ENCODE measurements around the gene CNTNAP2. TPM values are rescaled to one million over a fixed set of nuclear protein-coding genes. Genes with fewer than 3 reads are reported as not detected.

The CNTNAP2 gene
- total and polyA plus RNA-seq, 2 donors, result 5.1 to 10.3 TPM

GRCh38 chr7:146106319-146106718 lies 10.3 kb upstream of the CNTNAP2 start:
- DNase-seq (ENCODE audit: low read depth in 6 of 9, low spot score in 9 of 9), result no peak
- Histone ChIP-seq H3K27me3 (ENCODE audit: control insufficient read depth in 2 of 2, insufficient read depth in 1 of 2, low read length in 1 of 2) (no peaks in the 10 kb centered on the region), H3K36me3 (ENCODE audit: control insufficient read depth in 2 of 2, insufficient read depth in 2 of 2, low read length in 1 of 2) (no peaks in the 10 kb centered on the region), H3K4me3 (ENCODE audit: low read length in 2 of 2) (no peak overlapping the region), H3K27ac (ENCODE audit: low read depth in 1 of 2, low read length in 1 of 2) (no peak overlapping the region), H3K4me1 (ENCODE audit: control insufficient read depth in 2 of 2, insufficient read depth in 2 of 2, low read length in 2 of 2) (no peaks in the 10 kb centered on the region), H3K9me3 (ENCODE audit: control insufficient read depth in 2 of 2, insufficient read depth in 1 of 2, low read length in 1 of 2) (no peaks in the 10 kb centered on the region)
- 76% methylated on average over 3 of the region's 3 CpGs for WGBS

GRCh38 chr7:146112755-146113154 lies 3.8 kb upstream of the CNTNAP2 start:
- Histone ChIP-seq H3K27me3 (ENCODE audit: control insufficient read depth in 2 of 2, insufficient read depth in 1 of 2, low read length in 1 of 2) (peaks cover 7 to 24% of the 10 kb centered on the region in 2 donors), H3K4me3 (ENCODE audit: low read length in 2 of 2) (no peak overlapping the region), H3K9me3 (ENCODE audit: control insufficient read depth in 2 of 2, insufficient read depth in 1 of 2, low read length in 1 of 2) (no peaks in the 10 kb centered on the region), H3K4me1 (ENCODE audit: control insufficient read depth in 2 of 2, insufficient read depth in 2 of 2, low read length in 2 of 2) (peaks cover 2 to 11% of the 10 kb centered on the region in 2 donors), H3K27ac (ENCODE audit: low read depth in 1 of 2, low read length in 1 of 2) (no peak overlapping the region), H3K36me3 (ENCODE audit: control insufficient read depth in 2 of 2, insufficient read depth in 2 of 2, low read length in 1 of 2) (no peaks in the 10 kb centered on the region)
- 78% methylated on average over 1 of the region's 1 CpG for WGBS
- no peak for DNase-seq (ENCODE audit: low read depth in 6 of 9, low spot score in 9 of 9)

GRCh38 chr7:146115548-146115850 lies 1.1 kb upstream of the CNTNAP2 start:
- H3K4me1 ChIP-seq (ENCODE audit: control insufficient read depth in 2 of 2, insufficient read depth in 2 of 2, low read length in 2 of 2), result peaks cover 2 to 11% of the 10 kb centered on the region in 2 donors
- H3K27me3 ChIP-seq (ENCODE audit: control insufficient read depth in 2 of 2, insufficient read depth in 1 of 2, low read length in 1 of 2), result peaks cover 7 to 24% of the 10 kb centered on the region in 2 donors
- DNase-seq (ENCODE audit: low read depth in 6 of 9, low spot score in 9 of 9), result peak in 1 of 9 donors; percentile 0
- no peaks in the 10 kb centered on the region for H3K9me3 ChIP-seq (ENCODE audit: control insufficient read depth in 2 of 2, insufficient read depth in 1 of 2, low read length in 1 of 2)
- no peaks in the 10 kb centered on the region for H3K36me3 ChIP-seq (ENCODE audit: control insufficient read depth in 2 of 2, insufficient read depth in 2 of 2, low read length in 1 of 2)
- WGBS, result 10% methylated on average over 15 of the region's 15 CpGs
- no peak overlapping the region for H3K4me3 ChIP-seq (ENCODE audit: low read length in 2 of 2)
- H3K27ac ChIP-seq (ENCODE audit: low read depth in 1 of 2, low read length in 1 of 2), result no peak overlapping the region

DNA sequence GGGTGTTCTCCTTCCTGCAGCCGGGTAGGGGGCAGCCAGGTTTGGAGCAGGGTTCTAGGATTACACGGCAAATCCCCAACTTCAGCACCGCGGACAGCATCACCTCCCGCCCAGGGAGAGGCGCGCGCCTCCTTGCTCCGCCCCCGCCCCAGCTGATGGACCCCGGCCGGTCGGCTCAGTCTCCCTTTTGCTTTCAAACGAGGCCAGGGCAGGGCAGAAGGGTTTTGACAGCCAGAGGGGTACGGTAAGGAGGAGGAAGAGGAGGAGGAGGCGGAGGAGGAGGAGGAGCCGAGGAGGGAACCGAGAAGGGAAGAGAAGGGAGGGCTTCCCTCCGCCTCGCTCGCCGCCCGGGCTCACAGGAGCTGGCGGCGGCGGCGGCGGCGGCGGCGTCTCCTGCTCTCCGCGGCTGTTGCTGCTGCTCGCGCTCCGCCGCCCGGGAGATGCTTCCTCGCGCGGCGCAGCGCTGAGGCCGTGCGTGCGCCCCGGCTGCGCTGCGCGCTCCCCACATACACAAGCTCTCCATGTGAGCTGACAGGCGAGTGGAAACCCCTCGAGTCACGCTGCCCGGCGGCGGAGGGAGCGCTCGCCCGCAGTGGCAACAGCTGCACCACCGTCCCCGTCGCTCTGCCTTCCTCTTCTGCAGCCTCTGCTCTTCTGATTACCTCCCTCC lies 615 bp upstream of the CNTNAP2 start:
- Histone ChIP-seq H3K4me1 (ENCODE audit: control insufficient read depth in 2 of 2, insufficient read depth in 2 of 2, low read length in 2 of 2) (peaks cover 2 to 11% of the 10 kb centered on the region in 2 donors), H3K36me3 (ENCODE audit: control insufficient read depth in 2 of 2, insufficient read depth in 2 of 2, low read length in 1 of 2) (no peaks in the 10 kb centered on the region), H3K27ac (ENCODE audit: low read depth in 1 of 2, low read length in 1 of 2) (no peak overlapping the region), H3K27me3 (ENCODE audit: control insufficient read depth in 2 of 2, insufficient read depth in 1 of 2, low read length in 1 of 2) (peaks cover 7 to 24% of the 10 kb centered on the region in 2 donors), H3K4me3 (ENCODE audit: low read length in 2 of 2) (peak overlapping the region; percentile 32 to 33), H3K9me3 (ENCODE audit: control insufficient read depth in 2 of 2, insufficient read depth in 1 of 2, low read length in 1 of 2) (no peaks in the 10 kb centered on the region)
- DNase-seq (ENCODE audit: low read depth in 6 of 9, low spot score in 9 of 9), result peak; percentile 9 to 78 (median 49)
- WGBS, result 2% methylated on average over 62 of the region's 62 CpGs

- Histone ChIP-seq H3K27me3 (ENCODE audit: control insufficient read depth in 2 of 2, insufficient read depth in 1 of 2, low read length in 1 of 2) (peaks cover 7 to 24% of the 10 kb centered on the region in 2 donors), H3K9me3 (ENCODE audit: control insufficient read depth in 2 of 2, insufficient read depth in 1 of 2, low read length in 1 of 2) (no peaks in the 10 kb centered on the region), H3K36me3 (ENCODE audit: control insufficient read depth in 2 of 2, insufficient read depth in 2 of 2, low read length in 1 of 2) (no peaks in the 10 kb centered on the region), H3K27ac (ENCODE audit: low read depth in 1 of 2, low read length in 1 of 2) (no peak overlapping the region), H3K4me1 (ENCODE audit: control insufficient read depth in 2 of 2, insufficient read depth in 2 of 2, low read length in 2 of 2) (peaks cover 2 to 11% of the 10 kb centered on the region in 2 donors), H3K4me3 (ENCODE audit: low read length in 2 of 2) (no peak overlapping the region)
- WGBS, result 63% methylated on average over 5 of the region's 5 CpGs
- DNase-seq (ENCODE audit: low read depth in 6 of 9, low spot score in 9 of 9), result no peak
Measured at GRCh38 chr7:146117576-146117975, 975 bp downstream of the CNTNAP2 start.

GRCh38 chr7:146119002-146119401 lies 2.4 kb downstream of the CNTNAP2 start:
- Histone ChIP-seq H3K4me3 (ENCODE audit: low read length in 2 of 2) (no peak overlapping the region), H3K27ac (ENCODE audit: low read depth in 1 of 2, low read length in 1 of 2) (no peak overlapping the region), H3K36me3 (ENCODE audit: control insufficient read depth in 2 of 2, insufficient read depth in 2 of 2, low read length in 1 of 2) (no peaks in the 10 kb centered on the region), H3K9me3 (ENCODE audit: control insufficient read depth in 2 of 2, insufficient read depth in 1 of 2, low read length in 1 of 2) (no peaks in the 10 kb centered on the region), H3K27me3 (ENCODE audit: control insufficient read depth in 2 of 2, insufficient read depth in 1 of 2, low read length in 1 of 2) (peaks cover 7 to 24% of the 10 kb centered on the region in 2 donors), H3K4me1 (ENCODE audit: control insufficient read depth in 2 of 2, insufficient read depth in 2 of 2, low read length in 2 of 2) (peaks cover 2 to 11% of the 10 kb centered on the region in 2 donors)
- DNase-seq (ENCODE audit: low read depth in 6 of 9, low spot score in 9 of 9), result no peak
- WGBS, result 96% methylated on average over 1 of the region's 1 CpG

GRCh38 chr7:146123715-146124114 lies 7.1 kb downstream of the CNTNAP2 start:
- no peaks in the 10 kb centered on the region for H3K9me3 ChIP-seq (ENCODE audit: control insufficient read depth in 2 of 2, insufficient read depth in 1 of 2, low read length in 1 of 2)
- no peak overlapping the region for H3K4me3 ChIP-seq (ENCODE audit: low read length in 2 of 2)
- H3K4me1 ChIP-seq (ENCODE audit: control insufficient read depth in 2 of 2, insufficient read depth in 2 of 2, low read length in 2 of 2), result no peaks in the 10 kb centered on the region
- no peaks in the 10 kb centered on the region for H3K27me3 ChIP-seq (ENCODE audit: control insufficient read depth in 2 of 2, insufficient read depth in 1 of 2, low read length in 1 of 2)
- H3K27ac ChIP-seq (ENCODE audit: low read depth in 1 of 2, low read length in 1 of 2), result no peak overlapping the region
- H3K36me3 ChIP-seq (ENCODE audit: control insufficient read depth in 2 of 2, insufficient read depth in 2 of 2, low read length in 1 of 2), result no peaks in the 10 kb centered on the region
- DNase-seq (ENCODE audit: low read depth in 6 of 9, low spot score in 9 of 9), result no peak
- 91% methylated on average over 5 of the region's 5 CpGs for WGBS

- no peaks in the 10 kb centered on the region for H3K36me3 ChIP-seq (ENCODE audit: control insufficient read depth in 2 of 2, insufficient read depth in 2 of 2, low read length in 1 of 2)
- no peak for DNase-seq (ENCODE audit: low read depth in 6 of 9, low spot score in 9 of 9)
- WGBS, result 92% methylated on average over 8 of the region's 8 CpGs
- H3K4me1 ChIP-seq (ENCODE audit: control insufficient read depth in 2 of 2, insufficient read depth in 2 of 2, low read length in 2 of 2), result no peaks in the 10 kb centered on the region
- no peaks in the 10 kb centered on the region for H3K27me3 ChIP-seq (ENCODE audit: control insufficient read depth in 2 of 2, insufficient read depth in 1 of 2, low read length in 1 of 2)
- no peaks in the 10 kb centered on the region for H3K9me3 ChIP-seq (ENCODE audit: control insufficient read depth in 2 of 2, insufficient read depth in 1 of 2, low read length in 1 of 2)
- no peak overlapping the region for H3K27ac ChIP-seq (ENCODE audit: low read depth in 1 of 2, low read length in 1 of 2)
- H3K4me3 ChIP-seq (ENCODE audit: low read length in 2 of 2), result no peak overlapping the region
Measured at GRCh38 chr7:146126767-146127509, 10.3 kb downstream of the CNTNAP2 start.

DNA sequence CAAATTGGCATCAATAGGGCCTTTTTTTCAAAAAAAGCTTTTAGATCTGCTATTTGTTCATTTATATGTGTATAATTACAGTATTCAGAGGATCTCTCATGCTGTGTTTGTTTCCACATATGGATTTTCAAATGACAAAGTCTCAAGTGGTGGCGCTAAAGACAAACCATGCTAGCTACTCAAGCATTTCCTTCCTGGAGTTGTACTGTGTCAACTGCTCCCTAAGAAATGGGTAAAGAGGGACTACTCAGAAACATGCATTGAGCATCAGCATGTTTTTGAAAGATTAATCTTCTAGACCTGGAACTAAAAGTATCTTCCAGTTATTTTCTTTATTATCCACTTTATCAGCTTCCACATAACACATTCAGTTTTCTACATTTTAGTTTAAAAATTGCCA lies 12.7 kb downstream of the CNTNAP2 start:
- 13% methylated on average over 1 of the region's 1 CpG for WGBS
- no peak overlapping the region for H3K27ac ChIP-seq (ENCODE audit: low read depth in 1 of 2, low read length in 1 of 2)
- DNase-seq (ENCODE audit: low read depth in 6 of 9, low spot score in 9 of 9), result no peak
- H3K9me3 ChIP-seq (ENCODE audit: control insufficient read depth in 2 of 2, insufficient read depth in 1 of 2, low read length in 1 of 2), result no peaks in the 10 kb centered on the region
- no peaks in the 10 kb centered on the region for H3K4me1 ChIP-seq (ENCODE audit: control insufficient read depth in 2 of 2, insufficient read depth in 2 of 2, low read length in 2 of 2)
- H3K27me3 ChIP-seq (ENCODE audit: control insufficient read depth in 2 of 2, insufficient read depth in 1 of 2, low read length in 1 of 2), result no peaks in the 10 kb centered on the region
- no peak overlapping the region for H3K4me3 ChIP-seq (ENCODE audit: low read length in 2 of 2)
- H3K36me3 ChIP-seq (ENCODE audit: control insufficient read depth in 2 of 2, insufficient read depth in 2 of 2, low read length in 1 of 2), result no peaks in the 10 kb centered on the region
